Neural progenitor cell (in vitro differentiated cells): ENCODE measurements around the gene MDM1.

Experiments
- EZH2phosphoT487 ChIP-seq: fragments of 200-600 bp; sonication (generic); IDR thresholded peaks from 2 replicates; pipeline ENCODE4 v1.6.1; 2017; ENCODE audit warnings: antibody characterized with exemption
- TF ChIP-seq, protein P1 (sequence below): fragments of 200-600 bp; sonication (generic); IDR thresholded peaks from 2 replicates; pipeline ENCODE4 v1.5.1; 2017; ENCODE audit warnings: antibody characterized with exemption, mild to moderate bottlenecking

DNA sequence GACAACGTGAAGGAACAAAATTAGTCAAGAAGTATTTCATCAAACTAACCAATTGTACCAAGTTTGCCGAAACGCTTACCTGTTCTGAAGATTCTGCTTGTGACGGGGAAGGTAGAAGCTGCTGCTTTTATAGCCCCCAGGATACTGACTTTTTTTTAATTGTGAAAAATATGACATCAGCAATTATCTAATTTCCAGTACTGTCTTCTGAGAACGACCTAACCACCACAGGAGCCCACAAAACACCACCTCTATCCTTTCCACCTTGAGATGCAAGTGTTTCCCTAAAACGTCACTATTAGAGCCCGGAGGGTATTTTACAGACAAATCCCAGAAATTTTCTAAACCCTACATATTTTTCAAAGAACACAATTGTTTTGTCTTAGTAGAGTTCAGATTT, 78.7 kb downstream of the MDM1 start, which contains the start of gene IL22:
- TF ChIP-seq, protein P1, sequence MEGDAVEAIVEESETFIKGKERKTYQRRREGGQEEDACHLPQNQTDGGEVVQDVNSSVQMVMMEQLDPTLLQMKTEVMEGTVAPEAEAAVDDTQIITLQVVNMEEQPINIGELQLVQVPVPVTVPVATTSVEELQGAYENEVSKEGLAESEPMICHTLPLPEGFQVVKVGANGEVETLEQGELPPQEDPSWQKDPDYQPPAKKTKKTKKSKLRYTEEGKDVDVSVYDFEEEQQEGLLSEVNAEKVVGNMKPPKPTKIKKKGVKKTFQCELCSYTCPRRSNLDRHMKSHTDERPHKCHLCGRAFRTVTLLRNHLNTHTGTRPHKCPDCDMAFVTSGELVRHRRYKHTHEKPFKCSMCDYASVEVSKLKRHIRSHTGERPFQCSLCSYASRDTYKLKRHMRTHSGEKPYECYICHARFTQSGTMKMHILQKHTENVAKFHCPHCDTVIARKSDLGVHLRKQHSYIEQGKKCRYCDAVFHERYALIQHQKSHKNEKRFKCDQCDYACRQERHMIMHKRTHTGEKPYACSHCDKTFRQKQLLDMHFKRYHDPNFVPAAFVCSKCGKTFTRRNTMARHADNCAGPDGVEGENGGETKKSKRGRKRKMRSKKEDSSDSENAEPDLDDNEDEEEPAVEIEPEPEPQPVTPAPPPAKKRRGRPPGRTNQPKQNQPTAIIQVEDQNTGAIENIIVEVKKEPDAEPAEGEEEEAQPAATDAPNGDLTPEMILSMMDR: no peak
- no peak for TF ChIP-seq EZH2phosphoT487
